Calu3 (cell line): ENCODE measurements around the gene TMEM259. TPM values are rescaled to one million over a fixed set of nuclear protein-coding genes. Genes with fewer than 3 reads are reported as not detected.
A peak's percentile ranks its signal among the peaks of the same experiment; 100 is the strongest.

Experiments
- BruUV-seq: library from RNA; stranded (reverse); fragments of 400-500 nt; replicated peaks from 2 replicates; lab custom pipeline; 2021; lab: Mats Ljungman, UMichigan
- CTCF ChIA-PET: fragments of 300-600 bp; sonication (Branson Sonifier 250); formaldehyde crosslinking; loops from one replicate; lab custom pipeline; 2022; ENCODE audit warnings: antibody characterized with exemption; lab: Charles Lee
- DNase-seq: peaks from one replicate; pipeline ENCODE4 v3.0.0; 2022
- H3K27ac Mint-ChIP-seq: one replicate; pipeline ENCODE4 v1.8.0; 2022; ENCODE audit warnings: mixed read lengths; ENCODE audit not compliant: unreplicated experiment
- H3K27me3 Mint-ChIP-seq: one replicate; pipeline ENCODE4 v1.8.0; 2022; ENCODE audit warnings: mixed read lengths; ENCODE audit not compliant: unreplicated experiment
- H3K36me3 Mint-ChIP-seq: one replicate; pipeline ENCODE4 v1.8.0; 2022; ENCODE audit warnings: mild to moderate bottlenecking, moderate library complexity, mixed read lengths; ENCODE audit not compliant: insufficient read depth, unreplicated experiment
- H3K4me1 Mint-ChIP-seq: one replicate; pipeline ENCODE4 v1.8.0; 2022; ENCODE audit warnings: mild to moderate bottlenecking, low read depth, mixed read lengths; ENCODE audit not compliant: unreplicated experiment
- H3K4me3 Mint-ChIP-seq: one replicate; pipeline ENCODE4 v1.8.0; 2022; ENCODE audit warnings: mild to moderate bottlenecking, low read depth, moderate library complexity, mixed read lengths; ENCODE audit not compliant: unreplicated experiment
- H3K9me3 Mint-ChIP-seq: one replicate; pipeline ENCODE4 v1.8.0; 2022; ENCODE audit warnings: low read depth, mixed read lengths; ENCODE audit not compliant: unreplicated experiment
- intact Hi-C: fragments of 100-400 bp; cut with micrococcal nuclease; formaldehyde crosslinking; loops from one replicate; pipeline ENCODE4 v1.10.0; 2022; ENCODE audit not compliant: unreplicated experiment
- total RNA-seq: library from RNA; stranded (reverse); gene quantifications from 2 replicates; pipeline ENCODE4 v1.2.3, GENCODE V29; 2022
- TF ChIP-seq, protein P1 (sequence below): fragments of 200-600 bp; IDR thresholded peaks from one replicate; pipeline ENCODE4 v1.8.0; 2022; ENCODE audit warnings: antibody characterized with exemption; ENCODE audit not compliant: unreplicated experiment

The TMEM259 gene
- total RNA-seq, 1 experiment from 2014 or later = 129 TPM

- H3K27me3 Mint-ChIP-seq = no peaks in the 10 kb centered on the region
- H3K36me3 Mint-ChIP-seq = peaks cover 64% of the 10 kb centered on the region
- BruUV-seq = no TSS peak
- TF ChIP-seq, protein P1, sequence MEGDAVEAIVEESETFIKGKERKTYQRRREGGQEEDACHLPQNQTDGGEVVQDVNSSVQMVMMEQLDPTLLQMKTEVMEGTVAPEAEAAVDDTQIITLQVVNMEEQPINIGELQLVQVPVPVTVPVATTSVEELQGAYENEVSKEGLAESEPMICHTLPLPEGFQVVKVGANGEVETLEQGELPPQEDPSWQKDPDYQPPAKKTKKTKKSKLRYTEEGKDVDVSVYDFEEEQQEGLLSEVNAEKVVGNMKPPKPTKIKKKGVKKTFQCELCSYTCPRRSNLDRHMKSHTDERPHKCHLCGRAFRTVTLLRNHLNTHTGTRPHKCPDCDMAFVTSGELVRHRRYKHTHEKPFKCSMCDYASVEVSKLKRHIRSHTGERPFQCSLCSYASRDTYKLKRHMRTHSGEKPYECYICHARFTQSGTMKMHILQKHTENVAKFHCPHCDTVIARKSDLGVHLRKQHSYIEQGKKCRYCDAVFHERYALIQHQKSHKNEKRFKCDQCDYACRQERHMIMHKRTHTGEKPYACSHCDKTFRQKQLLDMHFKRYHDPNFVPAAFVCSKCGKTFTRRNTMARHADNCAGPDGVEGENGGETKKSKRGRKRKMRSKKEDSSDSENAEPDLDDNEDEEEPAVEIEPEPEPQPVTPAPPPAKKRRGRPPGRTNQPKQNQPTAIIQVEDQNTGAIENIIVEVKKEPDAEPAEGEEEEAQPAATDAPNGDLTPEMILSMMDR = no peak
- DNase-seq = peak; percentile 98
- peak within 1 kb of the TSS; percentile 86 for H3K4me3 Mint-ChIP-seq
- intact Hi-C loops = no loop called here
- no peaks in the 10 kb centered on the region for H3K9me3 Mint-ChIP-seq
- H3K27ac Mint-ChIP-seq = peak within 1 kb of the TSS; percentile 81
- H3K4me1 Mint-ChIP-seq = peaks cover 9% of the 10 kb centered on the region
- CTCF ChIA-PET = interaction anchor here (0.6 to 1.2 kb wide), 3 partner anchors 11 to 39 kb away, joined by 3 to 13 read pairs (median 4); partner anchors contain the start of gene CNN2
Measured at GRCh38 chr19:1039646-1040475, 18.9 kb upstream of the TMEM259 start, which contains the start of gene ABCA7. TSS of gene ABCA7 (plus strand) at chr19:1040107. CDS start at chr19:1041362, 1,255 bp downstream.

DNA sequence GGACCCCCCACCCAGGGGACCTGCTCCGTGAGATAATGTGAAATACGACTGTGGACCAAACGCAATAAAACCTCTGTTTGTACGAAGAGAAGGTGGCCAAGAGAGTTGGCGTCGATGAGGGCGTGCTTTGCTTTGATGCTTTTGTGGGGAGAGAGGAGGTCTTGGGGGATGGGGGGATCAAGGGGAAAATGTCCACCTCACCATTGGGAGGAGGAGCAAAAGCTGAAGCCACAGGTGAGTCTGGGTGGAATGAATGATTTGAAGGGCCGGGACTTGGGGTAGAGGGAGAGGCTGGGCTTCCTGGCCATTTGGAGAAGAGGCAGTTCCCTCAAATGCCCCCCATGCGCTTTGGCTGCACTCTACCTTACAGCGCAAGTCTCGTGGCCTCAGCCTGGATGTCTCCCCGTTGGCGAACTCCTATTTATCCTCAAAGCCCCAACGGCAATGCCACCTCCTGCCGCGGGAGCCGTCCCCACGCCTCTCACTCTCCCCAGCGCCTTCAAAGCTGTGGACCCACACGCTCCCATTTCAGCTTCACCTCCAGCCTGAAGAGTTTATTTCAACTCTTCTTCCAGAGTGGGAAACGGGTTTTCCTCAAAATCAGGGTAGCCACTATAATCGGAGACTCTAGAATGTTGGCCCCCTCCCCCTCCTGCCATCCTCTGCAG, 18.2 kb upstream of the TMEM259 start:
- peak overlapping the region; percentile 86 for H3K4me3 Mint-ChIP-seq
- CTCF ChIA-PET = interaction anchor here (0.7 to 1.2 kb wide), 2 partner anchors 10 to 38 kb away, joined by 3 to 13 read pairs; no protein-coding TSS in a partner anchor
- H3K27ac Mint-ChIP-seq = peak overlapping the region; percentile 81
- no TSS peak for BruUV-seq
- H3K36me3 Mint-ChIP-seq = peaks cover 65% of the 10 kb centered on the region
- H3K9me3 Mint-ChIP-seq = no peaks in the 10 kb centered on the region
- TF ChIP-seq, protein P1 = no peak
- H3K4me1 Mint-ChIP-seq = peaks cover 9% of the 10 kb centered on the region
- H3K27me3 Mint-ChIP-seq = no peaks in the 10 kb centered on the region
- intact Hi-C loops = no loop called here
- DNase-seq = no peak

GRCh38 chr19:1037621-1038064, 16.7 kb upstream of the TMEM259 start:
- H3K27me3 Mint-ChIP-seq = no peaks in the 10 kb centered on the region
- DNase-seq = no peak
- no peak overlapping the region for H3K27ac Mint-ChIP-seq
- H3K4me1 Mint-ChIP-seq = peaks cover 9% of the 10 kb centered on the region
- no peak overlapping the region for H3K4me3 Mint-ChIP-seq
- BruUV-seq = no TSS peak
- TF ChIP-seq, protein P1 = no peak
- peaks cover 73% of the 10 kb centered on the region for H3K36me3 Mint-ChIP-seq
- intact Hi-C loops = no loop called here
- H3K9me3 Mint-ChIP-seq = no peaks in the 10 kb centered on the region
- CTCF ChIA-PET = no interaction called here

DNA sequence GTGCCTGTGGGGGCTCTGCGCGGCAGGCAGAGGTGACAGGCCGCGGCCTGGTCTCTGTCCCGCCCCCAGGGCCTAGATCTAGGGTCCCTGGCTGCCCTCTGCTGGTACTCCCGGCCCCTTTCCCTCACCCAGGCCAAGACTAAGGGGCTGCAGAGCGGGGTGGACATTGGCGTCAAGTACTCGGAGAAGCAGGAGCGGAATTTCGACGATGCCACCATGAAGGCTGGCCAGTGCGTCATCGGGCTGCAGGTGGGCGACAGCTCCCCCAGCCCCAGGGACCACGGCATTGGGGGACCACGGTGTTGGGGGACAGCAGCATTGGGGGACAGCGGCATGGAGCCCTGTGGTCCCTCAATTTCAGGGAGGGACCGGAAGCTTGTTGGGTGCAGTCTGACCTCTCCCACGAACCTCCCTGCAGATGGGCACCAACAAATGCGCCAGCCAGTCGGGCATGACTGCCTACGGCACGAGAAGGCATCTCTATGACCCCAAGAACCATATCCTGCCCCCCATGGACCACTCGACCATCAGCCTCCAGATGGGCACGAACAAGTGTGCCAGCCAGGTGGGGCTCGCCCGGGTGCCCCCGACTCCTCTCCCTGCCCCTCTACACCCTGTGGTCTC, 15.2 kb upstream of the TMEM259 start:
- CTCF ChIA-PET = no interaction called here
- no TSS peak for BruUV-seq
- Mint-ChIP-seq H3K4me3 (no peak overlapping the region), H3K4me1 (peaks cover 9% of the 10 kb centered on the region), H3K9me3 (no peaks in the 10 kb centered on the region), H3K27ac (no peak overlapping the region), H3K27me3 (no peaks in the 10 kb centered on the region), H3K36me3 (peaks cover 77% of the 10 kb centered on the region)
- intact Hi-C loops = no loop called here
- TF ChIP-seq, protein P1 = no peak
- no peak for DNase-seq
